OCI-LY1 (cell line): ENCODE measurements around the gene PXK.

ENCODE experiments used
- H2AFZ ChIP-seq: fragments of 200-600 bp; sonication (generic), shearing (Covaris generic); 2 replicates; pipeline ENCODE4 v1.6.0; 2014; ENCODE audit warnings: antibody characterized with exemption, mild to moderate bottlenecking, low read length
- H3F3A ChIP-seq: fragments of 200-600 bp; sonication (generic), shearing (Covaris generic); 2 replicates; pipeline ENCODE4 v1.6.0; 2014; ENCODE audit warnings: mild to moderate bottlenecking, antibody characterized with exemption, low read length, moderate library complexity; ENCODE audit not compliant: insufficient read depth
- H3K27ac ChIP-seq: fragments of 200-600 bp; sonication (generic); 2 replicates; pipeline ENCODE4 v1.5.1; 2014; ENCODE audit warnings: low read length, mixed run types, mild to moderate bottlenecking, low read depth; ENCODE audit not compliant: poor library complexity, severe bottlenecking
- H3K27me3 ChIP-seq: fragments of 200-600 bp; sonication (generic); 2 replicates; pipeline ENCODE4 v1.6.0; 2014; ENCODE audit warnings: antibody characterized with exemption, mild to moderate bottlenecking, low read length, moderate library complexity; ENCODE audit not compliant: insufficient read depth
- H3K36me3 ChIP-seq: fragments of 200-600 bp; sonication (generic); 2 replicates; pipeline ENCODE4 v1.6.1; 2014; ENCODE audit warnings: mild to moderate bottlenecking, antibody characterized with exemption, low read length, moderate library complexity, mixed read lengths; ENCODE audit not compliant: insufficient read depth
- H3K4me1 ChIP-seq: fragments of 200-600 bp; sonication (generic); 2 replicates; pipeline ENCODE4 v1.5.1; 2014; ENCODE audit warnings: mild to moderate bottlenecking, low read length, moderate library complexity; ENCODE audit not compliant: insufficient read depth, severe bottlenecking
- H3K4me2 ChIP-seq: fragments of 200-600 bp; sonication (generic), shearing (Covaris generic); 2 replicates; pipeline ENCODE4 v1.6.1; 2014; ENCODE audit warnings: low read length
- H3K4me3 ChIP-seq: fragments of 200-600 bp; sonication (generic); 2 replicates; pipeline ENCODE4 v1.5.1; 2014; ENCODE audit warnings: low read length, low read depth, mild to moderate bottlenecking, mixed read lengths; ENCODE audit not compliant: poor library complexity, severe bottlenecking
- H3K79me2 ChIP-seq: fragments of 200-600 bp; shearing (Covaris generic); 2 replicates; pipeline ENCODE4 v1.6.1; 2016; ENCODE audit warnings: mixed run types, low read length, mixed read lengths; ENCODE audit not compliant: insufficient read depth
- H3K9ac ChIP-seq: fragments of 200-600 bp; sonication (generic), shearing (Covaris generic); 2 replicates; pipeline ENCODE4 v1.6.1; 2014; ENCODE audit warnings: mild to moderate bottlenecking, low read length, mixed read lengths
- H3K9me2 ChIP-seq: fragments of 200-600 bp; sonication (generic), shearing (Covaris generic); 2 replicates; pipeline ENCODE4 v1.6.1; 2014; ENCODE audit warnings: low read depth, mild to moderate bottlenecking, low read length, mixed read lengths
- H3K9me3 ChIP-seq: fragments of 200-600 bp; shearing (Covaris generic); 2 replicates; pipeline ENCODE4 v1.6.1; 2014; ENCODE audit warnings: low read length, mixed read lengths
- H4K20me1 ChIP-seq: fragments of 200-600 bp; sonication (generic), shearing (Covaris generic); 2 replicates; pipeline ENCODE4 v1.6.0; 2016; ENCODE audit warnings: mild to moderate bottlenecking, low read length; ENCODE audit not compliant: insufficient read depth
- EZH2 ChIP-seq: fragments of 200-600 bp; sonication (generic), shearing (Covaris generic); IDR thresholded peaks from 2 replicates; pipeline ENCODE4 v1.8.0; 2017; ENCODE audit warnings: borderline replicate concordance, mixed run types, mild to moderate bottlenecking, antibody characterized with exemption, low read length, moderate library complexity, mixed read lengths
- TF ChIP-seq, protein P1 (sequence below): fragments of 200-600 bp; sonication (generic), shearing (Covaris generic); IDR thresholded peaks from 2 replicates; pipeline ENCODE4 v1.5.1; 2017; ENCODE audit warnings: mild to moderate bottlenecking, antibody characterized with exemption, low read length, moderate library complexity, mixed read lengths

The PXK gene

DNA sequence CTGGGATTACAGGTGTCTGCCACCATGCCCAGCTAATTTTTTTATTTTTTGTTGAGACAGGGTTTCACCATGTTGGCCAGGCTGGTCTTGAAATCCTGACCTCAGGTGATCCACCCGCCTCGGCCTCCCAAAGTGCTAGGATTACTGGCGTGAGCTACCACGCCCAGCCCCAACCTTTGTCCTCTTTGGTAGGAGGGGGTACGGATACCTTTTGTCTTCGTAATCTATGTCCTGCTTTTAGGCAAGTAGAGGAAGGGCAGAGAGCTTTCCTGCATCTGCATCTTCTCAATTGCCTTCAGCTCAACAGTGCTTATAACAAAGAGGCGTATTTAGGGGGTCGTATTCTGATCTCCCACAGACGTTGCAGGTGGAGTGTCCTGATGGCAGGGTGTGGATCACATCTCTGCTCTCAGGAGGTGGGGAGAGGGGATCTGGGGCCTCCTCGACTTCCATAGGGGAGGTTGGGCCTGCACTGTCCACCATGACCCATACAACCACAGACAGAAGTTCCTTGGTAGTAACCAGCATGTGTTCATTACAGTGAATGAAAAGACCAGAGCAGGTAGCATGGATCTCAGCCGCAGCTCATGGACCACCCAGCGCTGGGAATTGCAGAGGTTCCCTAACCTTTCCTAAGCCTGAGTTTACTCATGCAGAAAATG, 137.8 kb downstream of the PXK start:
- H2AFZ ChIP-seq, result no peak overlapping the region
- no peak overlapping the region for H3K27ac ChIP-seq
- no peak overlapping the region for H3K9ac ChIP-seq
- peaks cover 5% of the 10 kb centered on the region for H3K4me1 ChIP-seq
- H4K20me1 ChIP-seq, result no peaks in the 10 kb centered on the region
- TF ChIP-seq EZH2, result no peak
- TF ChIP-seq, protein P1, sequence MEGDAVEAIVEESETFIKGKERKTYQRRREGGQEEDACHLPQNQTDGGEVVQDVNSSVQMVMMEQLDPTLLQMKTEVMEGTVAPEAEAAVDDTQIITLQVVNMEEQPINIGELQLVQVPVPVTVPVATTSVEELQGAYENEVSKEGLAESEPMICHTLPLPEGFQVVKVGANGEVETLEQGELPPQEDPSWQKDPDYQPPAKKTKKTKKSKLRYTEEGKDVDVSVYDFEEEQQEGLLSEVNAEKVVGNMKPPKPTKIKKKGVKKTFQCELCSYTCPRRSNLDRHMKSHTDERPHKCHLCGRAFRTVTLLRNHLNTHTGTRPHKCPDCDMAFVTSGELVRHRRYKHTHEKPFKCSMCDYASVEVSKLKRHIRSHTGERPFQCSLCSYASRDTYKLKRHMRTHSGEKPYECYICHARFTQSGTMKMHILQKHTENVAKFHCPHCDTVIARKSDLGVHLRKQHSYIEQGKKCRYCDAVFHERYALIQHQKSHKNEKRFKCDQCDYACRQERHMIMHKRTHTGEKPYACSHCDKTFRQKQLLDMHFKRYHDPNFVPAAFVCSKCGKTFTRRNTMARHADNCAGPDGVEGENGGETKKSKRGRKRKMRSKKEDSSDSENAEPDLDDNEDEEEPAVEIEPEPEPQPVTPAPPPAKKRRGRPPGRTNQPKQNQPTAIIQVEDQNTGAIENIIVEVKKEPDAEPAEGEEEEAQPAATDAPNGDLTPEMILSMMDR, result no peak
- H3K4me3 ChIP-seq, result no peak overlapping the region
- H3K9me3 ChIP-seq, result no peaks in the 10 kb centered on the region
- no peaks in the 10 kb centered on the region for H3K36me3 ChIP-seq
- H3K79me2 ChIP-seq, result no peaks in the 10 kb centered on the region
- H3F3A ChIP-seq, result no peaks in the 10 kb centered on the region
- H3K4me2 ChIP-seq, result no peak overlapping the region
- H3K9me2 ChIP-seq, result no peaks in the 10 kb centered on the region
- H3K27me3 ChIP-seq, result no peaks in the 10 kb centered on the region; the same call in 1 of the 2 replicates

DNA sequence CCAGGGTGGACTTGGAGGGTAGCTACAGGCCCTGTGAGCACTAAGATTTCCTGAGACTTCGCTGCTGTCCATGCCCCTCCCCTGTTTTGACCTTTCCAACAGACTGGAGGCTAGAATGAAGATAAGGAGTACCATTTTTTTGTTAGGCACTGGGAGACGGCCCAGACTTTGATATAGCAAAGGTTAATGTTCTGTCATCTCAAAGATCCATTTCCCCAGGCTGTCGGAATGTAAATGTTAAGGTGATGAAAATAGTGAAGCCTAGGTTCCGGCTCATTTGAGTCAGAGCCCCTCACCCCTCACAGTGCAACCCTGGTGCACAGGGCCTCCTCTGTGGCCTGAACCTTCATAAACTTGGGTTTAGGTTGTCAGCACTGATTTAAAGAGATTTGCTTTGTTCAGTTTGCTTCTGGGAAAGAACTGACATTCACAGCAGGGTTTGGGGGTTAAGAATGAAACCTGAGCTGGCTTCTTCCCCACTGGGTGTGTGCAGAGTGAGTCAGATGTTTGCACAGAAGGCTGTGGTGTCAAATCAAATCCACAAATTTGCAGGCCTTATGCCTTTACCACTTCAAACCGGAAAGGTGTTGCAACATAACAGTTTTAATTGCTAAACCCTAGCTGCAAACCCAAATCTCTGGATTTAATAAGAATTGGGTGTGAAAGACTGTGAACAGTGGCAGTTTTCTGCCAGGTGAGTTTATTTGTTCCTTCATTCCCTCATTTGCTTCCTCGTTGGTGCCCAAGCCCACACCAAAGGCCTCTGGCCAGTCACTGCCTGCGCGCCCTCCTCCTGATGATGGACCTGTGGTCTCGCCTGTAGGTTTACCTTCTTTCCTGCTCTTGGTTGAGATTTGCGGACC, 138.6 kb downstream of the PXK start:
- Histone ChIP-seq H4K20me1 (no peaks in the 10 kb centered on the region), H3K9me2 (no peaks in the 10 kb centered on the region), H3K79me2 (no peaks in the 10 kb centered on the region), H3K27me3 (no peaks in the 10 kb centered on the region; the same call in 1 of the 2 replicates), H3K4me2 (no peak overlapping the region), H2AFZ (no peak overlapping the region), H3K4me3 (no peak overlapping the region), H3K36me3 (no peaks in the 10 kb centered on the region), H3K4me1 (peaks cover 5% of the 10 kb centered on the region), H3K27ac (no peak overlapping the region), H3K9me3 (no peaks in the 10 kb centered on the region), H3K9ac (no peak overlapping the region), H3F3A (no peaks in the 10 kb centered on the region)
- TF ChIP-seq EZH2, result no peak
- TF ChIP-seq, protein P1, result no peak

DNA sequence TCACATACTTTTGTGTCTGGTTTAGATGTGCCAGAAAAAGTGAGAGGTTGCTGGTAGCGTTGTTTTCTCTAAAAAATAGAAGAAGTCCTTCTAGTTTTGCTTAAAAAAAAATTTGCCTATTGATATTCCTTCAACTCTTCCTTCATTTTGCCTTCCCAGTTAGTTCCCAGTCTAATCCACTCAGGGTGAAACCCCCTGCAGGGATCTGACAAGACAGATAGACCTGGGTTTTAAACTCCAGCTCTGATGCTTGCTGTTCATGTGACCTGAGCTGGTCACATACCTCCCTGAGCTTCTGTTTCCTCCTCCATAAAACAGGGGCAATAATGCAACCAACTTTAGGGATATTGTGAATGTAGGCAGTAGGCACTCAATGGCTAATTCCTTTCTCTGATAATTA, 140.6 kb downstream of the PXK start:
- no peak for TF ChIP-seq EZH2
- TF ChIP-seq, protein P1, result no peak
- peaks cover 5% of the 10 kb centered on the region for H3K4me1 ChIP-seq
- no peaks in the 10 kb centered on the region for H3K79me2 ChIP-seq
- H3K36me3 ChIP-seq, result no peaks in the 10 kb centered on the region
- H3K27me3 ChIP-seq, result no peaks in the 10 kb centered on the region; the same call in 1 of the 2 replicates
- H3K9me3 ChIP-seq, result no peaks in the 10 kb centered on the region
- no peaks in the 10 kb centered on the region for H4K20me1 ChIP-seq
- H3F3A ChIP-seq, result no peaks in the 10 kb centered on the region
- H2AFZ ChIP-seq, result no peak overlapping the region
- H3K9ac ChIP-seq, result no peak overlapping the region
- no peak overlapping the region for H3K4me3 ChIP-seq
- H3K27ac ChIP-seq, result no peak overlapping the region
- no peak overlapping the region for H3K4me2 ChIP-seq
- H3K9me2 ChIP-seq, result no peaks in the 10 kb centered on the region
